Smooth muscle cell (in vitro differentiated cells): Measurements from ENCODE around the gene SERPINA4. TPM values are rescaled to one million over a fixed set of nuclear protein-coding genes. Genes with fewer than 3 reads are reported as not detected.

Source experiments
- DNase-seq: peaks from one replicate; lab custom pipeline; 2025; ENCODE audit not compliant: unreplicated experiment; lab: John Stamatoyannopoulos, UW
- H2AFZ ChIP-seq: fragments of 200-600 bp; sonication (generic); 2 replicates; pipeline ENCODE4 v1.6.0; 2016; ENCODE audit warnings: antibody characterized with exemption, low read depth, mild to moderate bottlenecking
- H3F3A ChIP-seq: fragments of 200-600 bp; sonication (generic); 2 replicates; pipeline ENCODE4 v1.6.0; 2017; ENCODE audit warnings: antibody characterized with exemption, low read depth
- H3K27ac ChIP-seq: fragments of 200-600 bp; sonication (generic); 2 replicates; pipeline ENCODE4 v1.5.1; 2016; ENCODE audit warnings: low read depth, mild to moderate bottlenecking
- H3K27me3 ChIP-seq: fragments of 200-600 bp; sonication (generic); 2 replicates; pipeline ENCODE4 v1.6.1; 2016; ENCODE audit warnings: low read depth, mild to moderate bottlenecking
- H3K36me3 ChIP-seq: fragments of 200-600 bp; sonication (generic); 2 replicates; pipeline ENCODE4 v1.5.1; 2016; ENCODE audit warnings: low read depth
- H3K4me1 ChIP-seq: fragments of 200-600 bp; sonication (generic); 2 replicates; pipeline ENCODE4 v1.5.1; 2016; ENCODE audit warnings: low read depth
- H3K4me2 ChIP-seq: fragments of 200-600 bp; sonication (generic); 2 replicates; pipeline ENCODE4 v1.6.0; 2016; ENCODE audit warnings: mild to moderate bottlenecking
- H3K4me3 ChIP-seq: fragments of 200-600 bp; sonication (generic); 2 replicates; pipeline ENCODE4 v1.5.1; 2016; ENCODE audit warnings: mild to moderate bottlenecking
- H3K79me2 ChIP-seq: fragments of 200-600 bp; sonication (generic); 2 replicates; pipeline ENCODE4 v1.6.0; 2016; ENCODE audit warnings: low read depth, mild to moderate bottlenecking
- H3K9ac ChIP-seq: fragments of 200-600 bp; sonication (generic); 2 replicates; pipeline ENCODE4 v1.6.0; 2016; ENCODE audit warnings: low read depth
- H3K9me3 ChIP-seq: fragments of 200-600 bp; sonication (generic); replicated peaks from 2 replicates; pipeline ENCODE4 v1.5.1; 2016; ENCODE audit warnings: low read depth
- H4K20me1 ChIP-seq: fragments of 200-600 bp; sonication (generic); 2 replicates; pipeline ENCODE4 v1.6.0; 2016; ENCODE audit warnings: low read depth
- WGBS: methylation state at CpG from one replicate; pipeline ENCODE4 v1.1.7; 2016; ENCODE audit warnings: low lambda C conversion rate; 5-methylcytosine and 5-hydroxymethylcytosine counted together
- polyA plus RNA-seq: library from polyadenylated mRNA; unstranded; fragments of >200 nt; fragmentation: Nextera tagmentation; extraction: Ambion mirVana; gene quantifications from 2 replicates; pipeline ENCODE4 v1.2.1, GENCODE V29; 2016
- total RNA-seq: library from RNA; depleted of rRNA; stranded (reverse); fragments of >200 nt; gene quantifications from 2 replicates; pipeline ENCODE4 v1.2.3, GENCODE V29; 2014
- TF ChIP-seq, protein P1 (sequence below): fragments of 200-600 bp; sonication (generic); IDR thresholded peaks from 2 replicates; pipeline ENCODE4 v1.5.1; 2017; ENCODE audit warnings: borderline replicate concordance, mild to moderate bottlenecking, antibody characterized with exemption; ENCODE audit not compliant: insufficient read depth, poor library complexity, severe bottlenecking

SERPINA4 gene
- total and polyA plus RNA-seq, 2 experiments from 2014 or later: not detected

GRCh38 chr14:94578712-94579111 is 17.5 kb downstream of the SERPINA4 start:
- H3K4me3 ChIP-seq: no peak overlapping the region
- no peaks in the 10 kb centered on the region for H3F3A ChIP-seq
- peaks cover 4% of the 10 kb centered on the region for H3K27me3 ChIP-seq
- TF ChIP-seq, protein P1, sequence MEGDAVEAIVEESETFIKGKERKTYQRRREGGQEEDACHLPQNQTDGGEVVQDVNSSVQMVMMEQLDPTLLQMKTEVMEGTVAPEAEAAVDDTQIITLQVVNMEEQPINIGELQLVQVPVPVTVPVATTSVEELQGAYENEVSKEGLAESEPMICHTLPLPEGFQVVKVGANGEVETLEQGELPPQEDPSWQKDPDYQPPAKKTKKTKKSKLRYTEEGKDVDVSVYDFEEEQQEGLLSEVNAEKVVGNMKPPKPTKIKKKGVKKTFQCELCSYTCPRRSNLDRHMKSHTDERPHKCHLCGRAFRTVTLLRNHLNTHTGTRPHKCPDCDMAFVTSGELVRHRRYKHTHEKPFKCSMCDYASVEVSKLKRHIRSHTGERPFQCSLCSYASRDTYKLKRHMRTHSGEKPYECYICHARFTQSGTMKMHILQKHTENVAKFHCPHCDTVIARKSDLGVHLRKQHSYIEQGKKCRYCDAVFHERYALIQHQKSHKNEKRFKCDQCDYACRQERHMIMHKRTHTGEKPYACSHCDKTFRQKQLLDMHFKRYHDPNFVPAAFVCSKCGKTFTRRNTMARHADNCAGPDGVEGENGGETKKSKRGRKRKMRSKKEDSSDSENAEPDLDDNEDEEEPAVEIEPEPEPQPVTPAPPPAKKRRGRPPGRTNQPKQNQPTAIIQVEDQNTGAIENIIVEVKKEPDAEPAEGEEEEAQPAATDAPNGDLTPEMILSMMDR: no peak
- no peaks in the 10 kb centered on the region for H4K20me1 ChIP-seq
- H3K27ac ChIP-seq: no peak overlapping the region
- H3K4me1 ChIP-seq: no peaks in the 10 kb centered on the region
- no peak overlapping the region for H3K9ac ChIP-seq
- H3K9me3 ChIP-seq: no peaks in the 10 kb centered on the region
- 85% methylated on average over 6 of the region's 6 CpGs for WGBS
- no peak for DNase-seq
- H3K4me2 ChIP-seq: no peak overlapping the region
- H3K79me2 ChIP-seq: no peaks in the 10 kb centered on the region
- H3K36me3 ChIP-seq: no peaks in the 10 kb centered on the region
- no peak overlapping the region for H2AFZ ChIP-seq

- Histone ChIP-seq H3K27ac (no peak within 1 kb of the TSS), H2AFZ (no peak within 1 kb of the TSS), H3K27me3 (peaks cover 4% of the 10 kb centered on the region), H3K9ac (no peak within 1 kb of the TSS), H3F3A (no peaks in the 10 kb centered on the region), H3K4me1 (no peaks in the 10 kb centered on the region), H3K79me2 (no peaks in the 10 kb centered on the region), H3K9me3 (no peaks in the 10 kb centered on the region), H3K36me3 (no peaks in the 10 kb centered on the region), H3K4me2 (no peak within 1 kb of the TSS), H4K20me1 (no peaks in the 10 kb centered on the region), H3K4me3 (no peak within 1 kb of the TSS)
- WGBS: 69% methylated on average over 14 of the region's 18 CpGs
- TF ChIP-seq, protein P1: no peak
- DNase-seq: no peak
These were observed 20.1 kb downstream of the SERPINA4 start, which contains the start of gene SERPINA5 for GRCh38 chr14:94581127-94581999. TSS of gene SERPINA5 (plus strand) at chr14:94581426. CDS start at chr14:94587363, 5,937 bp downstream.

- Histone ChIP-seq H2AFZ (no peak overlapping the region), H3K79me2 (no peaks in the 10 kb centered on the region), H3K27ac (no peak overlapping the region), H3K36me3 (no peaks in the 10 kb centered on the region), H3K9me3 (no peaks in the 10 kb centered on the region), H3K9ac (no peak overlapping the region), H3K27me3 (peaks cover under 1% of the 10 kb centered on the region), H3F3A (no peaks in the 10 kb centered on the region), H3K4me2 (no peak overlapping the region), H3K4me1 (no peaks in the 10 kb centered on the region), H3K4me3 (no peak overlapping the region), H4K20me1 (no peaks in the 10 kb centered on the region)
- 92% methylated on average over 7 of the region's 7 CpGs for WGBS
- DNase-seq: no peak
- TF ChIP-seq, protein P1: no peak
These were observed 21.0 kb downstream of the SERPINA4 start for GRCh38 chr14:94582199-94582750.
